HG02763 (cell line): ENCODE data around the gene WWOX.

Experiments
- ATAC-seq: cut with Tn5 transposase; IDR thresholded peaks from one replicate; pipeline ENCODE4 v1.9.1; 2021; ENCODE audit warnings: mild to moderate bottlenecking, moderate library complexity; ENCODE audit not compliant: unreplicated experiment

Gene WWOX

GRCh38 chr16:78694414-78694813 lies 595.0 kb downstream of the WWOX start:
- ATAC-seq: no peak

GRCh38 chr16:78695391-78695790 lies 595.9 kb downstream of the WWOX start:
- no peak for ATAC-seq

- ATAC-seq: no peak
Measured at GRCh38 chr16:78696797-78697196, 597.3 kb downstream of the WWOX start.

- ATAC-seq: no peak
Measured at GRCh38 chr16:78697426-78697825, 598.0 kb downstream of the WWOX start.

GRCh38 chr16:78703936-78704335 lies 604.5 kb downstream of the WWOX start:
- no peak for ATAC-seq

- no peak for ATAC-seq
Measured at GRCh38 chr16:78704416-78704815, 605.0 kb downstream of the WWOX start.

- ATAC-seq: no peak
Measured at GRCh38 chr16:78705694-78706093, 606.2 kb downstream of the WWOX start.

GRCh38 chr16:78706637-78707036 lies 607.2 kb downstream of the WWOX start:
- no peak for ATAC-seq

GRCh38 chr16:78709137-78709884 lies 609.9 kb downstream of the WWOX start:
- no peak for ATAC-seq

GRCh38 chr16:78715106-78715505 lies 615.7 kb downstream of the WWOX start:
- no peak for ATAC-seq

GRCh38 chr16:78715673-78716072 lies 616.2 kb downstream of the WWOX start:
- no peak for ATAC-seq

GRCh38 chr16:78718141-78718540 lies 618.7 kb downstream of the WWOX start:
- ATAC-seq: no peak

GRCh38 chr16:78720416-78720815 lies 621.0 kb downstream of the WWOX start:
- no peak for ATAC-seq

GRCh38 chr16:78727536-78727935 lies 628.1 kb downstream of the WWOX start:
- no peak for ATAC-seq

- ATAC-seq: no peak
Measured at GRCh38 chr16:78729687-78730086, 630.2 kb downstream of the WWOX start.

- ATAC-seq: no peak
Measured at GRCh38 chr16:78731785-78732184, 632.3 kb downstream of the WWOX start.

- ATAC-seq: no peak
Measured at GRCh38 chr16:78732696-78733095, 633.2 kb downstream of the WWOX start.

- ATAC-seq: no peak
Measured at GRCh38 chr16:78735337-78735736, 635.9 kb downstream of the WWOX start.

- ATAC-seq: no peak
Measured at GRCh38 chr16:78737630-78738029, 638.2 kb downstream of the WWOX start.

GRCh38 chr16:78738557-78738956 lies 639.1 kb downstream of the WWOX start:
- ATAC-seq: no peak

GRCh38 chr16:78740269-78740668 lies 640.8 kb downstream of the WWOX start:
- no peak for ATAC-seq

- ATAC-seq: peak; percentile 93
Measured at GRCh38 chr16:78742501-78743283, 643.2 kb downstream of the WWOX start.
